ENCODE data around the gene TMEM269. TPM values are rescaled to one million over a fixed set of nuclear protein-coding genes. Genes with fewer than 3 reads are reported as not detected.

TMEM269 gene
- total and polyA plus RNA-seq, 2 experiments from 2014 or later, result 0.12 to 0.40 TPM

GRCh38 chr1:42783092-42783491 lies 1.7 kb upstream of the TMEM269 start:
- no peaks in the 10 kb centered on the region for H4K20me1 ChIP-seq (ENCODE audit: insufficient read depth, poor library complexity, severe bottlenecking)
- no peak overlapping the region for H2AFZ ChIP-seq
- no peak for DNase-seq (ENCODE audit: low spot score)
- peaks cover 4% of the 10 kb centered on the region for H3K79me2 ChIP-seq
- H3K4me1 ChIP-seq (ENCODE audit: insufficient read depth), result no peaks in the 10 kb centered on the region
- TF ChIP-seq CTCF (IDR thresholded peaks at IDR 0.05; ENCODE audit: poor library complexity) (no peak), EZH2phosphoT487 (IDR thresholded peaks at IDR 0.05; ENCODE audit: low read depth, severe bottlenecking, unreplicated experiment) (no peak), EZH2 (IDR thresholded peaks at IDR 0.05; ENCODE audit: borderline replicate concordance) (no peak)
- no peaks in the 10 kb centered on the region for H3K27me3 ChIP-seq
- no peak overlapping the region for H3K4me3 ChIP-seq
- no peaks in the 10 kb centered on the region for H3K9me2 ChIP-seq (replicated peaks; ENCODE audit: insufficient read depth)
- 98% methylated on average over 2 of the region's 2 CpGs for WGBS (ENCODE audit: low lambda C conversion rate, missing lambda C conversion rate)
- no peaks in the 10 kb centered on the region for H3K36me3 ChIP-seq (replicated peaks; ENCODE audit: insufficient read depth, low read depth)
- H3K9me3 ChIP-seq (ENCODE audit: low read depth), result no peaks in the 10 kb centered on the region
- no peak overlapping the region for H3K4me2 ChIP-seq
- no peak overlapping the region for H3K27ac ChIP-seq

GRCh38 chr1:42784547-42784945 lies 245 bp upstream of the TMEM269 start:
- Histone ChIP-seq H3K4me2 (no peak overlapping the region), H3K9me3 (ENCODE audit: low read depth) (no peaks in the 10 kb centered on the region), H2AFZ (no peak overlapping the region), H3K4me3 (no peak overlapping the region), H3K27me3 (no peaks in the 10 kb centered on the region), H3K4me1 (ENCODE audit: insufficient read depth) (no peaks in the 10 kb centered on the region), H3K79me2 (no peaks in the 10 kb centered on the region), H3K9me2 (replicated peaks; ENCODE audit: insufficient read depth) (no peaks in the 10 kb centered on the region), H3K27ac (no peak overlapping the region), H4K20me1 (ENCODE audit: insufficient read depth, poor library complexity, severe bottlenecking) (no peaks in the 10 kb centered on the region), H3K36me3 (replicated peaks; ENCODE audit: insufficient read depth, low read depth) (no peaks in the 10 kb centered on the region)
- no peak for DNase-seq (ENCODE audit: low spot score)
- TF ChIP-seq EZH2 (IDR thresholded peaks at IDR 0.05; ENCODE audit: borderline replicate concordance), result no peak
- no peak for TF ChIP-seq EZH2phosphoT487 (IDR thresholded peaks at IDR 0.05; ENCODE audit: low read depth, severe bottlenecking, unreplicated experiment)
- no peak for TF ChIP-seq CTCF (IDR thresholded peaks at IDR 0.05; ENCODE audit: poor library complexity)
- 96% methylated on average over 17 of the region's 18 CpGs for WGBS (ENCODE audit: low lambda C conversion rate, missing lambda C conversion rate)

GRCh38 chr1:42786097-42786496 lies 1.3 kb downstream of the TMEM269 start:
- Histone ChIP-seq H3K9me3 (ENCODE audit: low read depth) (no peaks in the 10 kb centered on the region), H3K27me3 (no peaks in the 10 kb centered on the region), H3K4me3 (no peak overlapping the region), H3K4me1 (ENCODE audit: insufficient read depth) (no peaks in the 10 kb centered on the region), H3K79me2 (no peaks in the 10 kb centered on the region), H3K4me2 (no peak overlapping the region), H3K27ac (no peak overlapping the region), H3K36me3 (replicated peaks; ENCODE audit: insufficient read depth, low read depth) (no peaks in the 10 kb centered on the region), H3K9me2 (replicated peaks; ENCODE audit: insufficient read depth) (no peaks in the 10 kb centered on the region), H4K20me1 (ENCODE audit: insufficient read depth, poor library complexity, severe bottlenecking) (no peaks in the 10 kb centered on the region), H2AFZ (no peak overlapping the region)
- 89% methylated on average over 5 of the region's 5 CpGs for WGBS (ENCODE audit: low lambda C conversion rate, missing lambda C conversion rate)
- TF ChIP-seq CTCF (IDR thresholded peaks at IDR 0.05; ENCODE audit: poor library complexity) (no peak), EZH2phosphoT487 (IDR thresholded peaks at IDR 0.05; ENCODE audit: low read depth, severe bottlenecking, unreplicated experiment) (no peak), EZH2 (IDR thresholded peaks at IDR 0.05; ENCODE audit: borderline replicate concordance) (no peak)
- DNase-seq (ENCODE audit: low spot score), result no peak

- no peak for TF ChIP-seq CTCF (IDR thresholded peaks at IDR 0.05; ENCODE audit: poor library complexity)
- no peak for TF ChIP-seq EZH2phosphoT487 (IDR thresholded peaks at IDR 0.05; ENCODE audit: low read depth, severe bottlenecking, unreplicated experiment)
- TF ChIP-seq EZH2 (IDR thresholded peaks at IDR 0.05; ENCODE audit: borderline replicate concordance), result no peak
- Histone ChIP-seq H3K79me2 (no peaks in the 10 kb centered on the region), H3K4me3 (no peak overlapping the region), H4K20me1 (ENCODE audit: insufficient read depth, poor library complexity, severe bottlenecking) (no peaks in the 10 kb centered on the region), H3K36me3 (replicated peaks; ENCODE audit: insufficient read depth, low read depth) (no peaks in the 10 kb centered on the region), H3K9me2 (replicated peaks; ENCODE audit: insufficient read depth) (no peaks in the 10 kb centered on the region), H3K27me3 (no peaks in the 10 kb centered on the region), H3K9me3 (ENCODE audit: low read depth) (no peaks in the 10 kb centered on the region), H2AFZ (no peak overlapping the region), H3K27ac (no peak overlapping the region), H3K4me2 (no peak overlapping the region), H3K4me1 (ENCODE audit: insufficient read depth) (no peaks in the 10 kb centered on the region)
- 87% methylated on average over 1 of the region's 1 CpG for WGBS (ENCODE audit: low lambda C conversion rate, missing lambda C conversion rate)
- no peak for DNase-seq (ENCODE audit: low spot score)
Observed at GRCh38 chr1:42788021-42788420, 3.2 kb downstream of the TMEM269 start.
